Activated CD4-positive, CD25-positive, alpha-beta regulatory T cell (primary cell): Measurements from ENCODE around the gene MAN1C1.

Experiments used
- DNase-seq, 4 experiments: peaks; one replicate each; lab custom pipeline; 2025; lab: John Stamatoyannopoulos, UW

MAN1C1 gene

GRCh38 chr1:25616095-25616986 lies at the start of gene MAN1C1:
TSS of gene MAN1C1 (plus strand) at chr1:25616791. CDS start at chr1:25617798, 1,007 bp downstream.
- peak; percentile 35 to 80 (median 70) for DNase-seq

GRCh38 chr1:25567710-25568089 lies 48.9 kb upstream of the MAN1C1 start:
- DNase-seq: no peak

- DNase-seq: no peak
Measured at GRCh38 chr1:25568090-25568833, 48.3 kb upstream of the MAN1C1 start.

GRCh38 chr1:25568834-25569596 lies 47.6 kb upstream of the MAN1C1 start:
- DNase-seq: no peak

GRCh38 chr1:25569597-25570396 lies 46.8 kb upstream of the MAN1C1 start:
- DNase-seq: no peak

- DNase-seq: no peak
Measured at GRCh38 chr1:25570798-25571521, 45.6 kb upstream of the MAN1C1 start.

- DNase-seq: no peak
Measured at GRCh38 chr1:25571522-25571970, 45.0 kb upstream of the MAN1C1 start.

- no peak for DNase-seq
Measured at GRCh38 chr1:25572107-25572506, 44.5 kb upstream of the MAN1C1 start.

GRCh38 chr1:25572708-25573590 lies 43.6 kb upstream of the MAN1C1 start:
- DNase-seq: peak in 1 of 4 experiments; percentile 17

GRCh38 chr1:25573591-25573930 lies 43.0 kb upstream of the MAN1C1 start:
- DNase-seq: no peak

GRCh38 chr1:25573961-25574360 lies 42.6 kb upstream of the MAN1C1 start:
- DNase-seq: no peak

GRCh38 chr1:25575191-25575590 lies 41.4 kb upstream of the MAN1C1 start:
- no peak for DNase-seq

- DNase-seq: no peak
Measured at GRCh38 chr1:25576459-25577133, 40.0 kb upstream of the MAN1C1 start.

- DNase-seq: no peak
Measured at GRCh38 chr1:25577134-25577920, 39.3 kb upstream of the MAN1C1 start.

- DNase-seq: no peak
Measured at GRCh38 chr1:25579292-25580252, 37.0 kb upstream of the MAN1C1 start.

GRCh38 chr1:25580927-25581326 lies 35.7 kb upstream of the MAN1C1 start:
- no peak for DNase-seq

GRCh38 chr1:25581764-25582163 lies 34.8 kb upstream of the MAN1C1 start:
- DNase-seq: no peak
